Measurements from ENCODE around the gene CTSA.

Gene CTSA

DNA sequence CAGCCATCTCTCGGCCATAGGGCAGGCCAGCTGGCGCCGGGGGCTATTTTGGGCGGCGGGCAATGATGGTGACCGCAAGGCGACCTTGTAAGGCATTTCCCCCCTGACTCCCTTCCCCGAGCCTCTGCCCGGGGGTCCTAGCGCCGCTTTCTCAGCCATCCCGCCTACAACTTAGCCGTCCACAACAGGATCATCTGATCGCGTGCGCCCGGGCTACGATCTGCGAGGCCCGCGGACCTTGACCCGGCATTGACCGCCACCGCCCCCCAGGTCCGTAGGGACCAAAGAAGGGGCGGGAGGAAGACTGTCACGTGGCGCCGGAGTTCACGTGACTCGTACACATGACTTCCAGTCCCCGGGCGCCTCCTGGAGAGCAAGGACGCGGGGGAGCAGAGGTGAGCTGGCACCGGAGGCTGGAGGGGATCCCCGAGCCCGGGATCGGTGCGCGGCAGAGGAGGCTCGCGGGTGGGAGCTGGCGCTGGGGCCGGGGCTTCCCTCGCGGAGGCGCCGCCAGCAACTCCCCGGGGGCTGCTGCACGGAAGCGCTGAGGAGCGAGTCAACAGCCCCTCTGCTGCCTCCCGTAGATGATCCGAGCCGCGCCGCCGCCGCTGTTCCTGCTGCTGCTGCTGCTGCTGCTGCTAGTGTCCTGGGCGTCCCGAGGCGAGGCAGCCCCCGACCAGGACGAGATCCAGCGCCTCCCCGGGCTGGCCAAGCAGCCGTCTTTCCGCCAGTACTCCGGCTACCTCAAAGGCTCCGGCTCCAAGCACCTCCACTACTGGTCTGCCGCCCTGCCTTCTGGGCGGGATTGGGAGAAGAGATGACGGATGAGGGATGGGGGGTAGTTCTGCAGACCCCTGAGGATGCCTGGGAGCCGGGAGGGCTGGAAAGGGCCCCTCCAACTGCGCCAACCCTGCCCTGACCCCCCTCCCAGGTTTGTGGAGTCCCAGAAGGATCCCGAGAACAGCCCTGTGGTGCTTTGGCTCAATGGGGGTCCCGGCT lies at the start of gene CTSA, which contains the start of gene NEURL2:
Gene CTSA, plus strand, starts transcription at position 351 of the 999 bp plus-strand sequence. Its CDS starts 234 bp downstream, at position 585.
Gene NEURL2, minus strand, starts transcription at position 224 of the 999 bp plus-strand sequence. Its CDS starts 217 bp downstream, at position 7.
- DNase-seq (ENCODE audit: low read depth), result peak; percentile 72

DNA sequence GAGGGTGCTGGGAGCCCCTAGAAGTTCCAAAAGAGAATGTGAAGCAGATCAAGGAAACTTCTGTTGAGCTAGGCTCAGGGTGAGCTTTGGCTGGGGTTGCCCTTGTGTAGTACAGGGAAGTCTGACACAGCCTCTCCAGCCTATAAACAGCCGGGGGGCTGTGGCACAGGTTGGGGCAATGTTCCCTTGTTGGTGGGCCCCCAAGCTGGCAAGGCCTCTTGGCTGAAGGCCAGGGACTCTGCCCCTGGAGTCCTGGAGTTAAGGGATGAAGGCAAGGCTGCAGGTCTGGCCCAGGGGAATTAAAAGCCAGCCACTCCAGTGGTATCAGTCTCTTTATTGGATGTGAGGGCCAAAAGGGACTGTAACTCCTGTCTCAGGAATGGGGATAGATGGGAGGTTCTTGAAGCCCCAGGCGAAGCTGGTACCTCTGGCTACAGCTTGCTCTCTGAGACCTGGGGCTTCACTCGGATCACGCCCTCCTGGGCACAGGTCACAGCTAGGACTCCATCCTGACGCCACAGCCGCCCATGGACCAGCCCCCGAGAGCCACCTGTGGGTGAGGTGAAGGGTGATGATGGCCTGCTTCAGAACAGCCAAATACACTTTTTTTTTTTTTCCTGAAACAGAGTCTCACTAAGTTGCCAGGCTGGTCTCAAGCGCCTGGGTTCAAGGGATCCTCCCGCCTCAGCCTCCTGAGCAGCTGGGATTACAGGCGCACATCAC lies 49.6 kb upstream of the CTSA start:
- DNase-seq (ENCODE audit: low read depth), result no peak

DNA sequence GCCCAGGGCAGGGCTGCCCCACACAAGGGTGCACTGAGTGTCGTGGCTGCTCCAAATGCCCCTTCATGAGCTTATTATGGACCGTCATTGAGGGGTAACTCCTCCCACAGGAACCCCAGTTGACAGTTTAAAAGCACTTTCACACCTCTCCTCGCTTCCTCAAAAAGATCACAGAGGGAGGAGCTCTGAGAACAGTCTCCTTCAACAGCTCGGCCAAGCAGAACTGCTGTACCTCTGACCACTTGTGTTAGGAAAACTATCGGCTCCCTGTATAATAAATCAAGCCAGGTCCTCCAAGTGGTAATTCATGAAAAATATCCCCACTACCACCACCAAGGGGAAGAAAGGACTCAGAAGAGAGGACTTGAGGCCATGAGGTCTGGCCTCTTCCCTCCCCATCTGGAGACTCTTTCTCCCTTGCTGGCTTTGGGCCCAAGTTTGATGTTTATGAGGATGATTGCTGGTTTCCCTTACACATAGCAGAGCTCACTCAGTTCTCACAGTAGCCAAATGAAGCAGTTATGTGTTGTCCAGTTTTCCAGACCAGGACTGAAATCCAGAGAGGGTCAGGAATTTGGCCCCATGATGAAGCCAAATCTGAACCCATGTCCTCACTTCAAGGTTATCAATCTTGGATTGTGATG lies 48.8 kb upstream of the CTSA start:
- DNase-seq (ENCODE audit: low read depth), result no peak

DNA sequence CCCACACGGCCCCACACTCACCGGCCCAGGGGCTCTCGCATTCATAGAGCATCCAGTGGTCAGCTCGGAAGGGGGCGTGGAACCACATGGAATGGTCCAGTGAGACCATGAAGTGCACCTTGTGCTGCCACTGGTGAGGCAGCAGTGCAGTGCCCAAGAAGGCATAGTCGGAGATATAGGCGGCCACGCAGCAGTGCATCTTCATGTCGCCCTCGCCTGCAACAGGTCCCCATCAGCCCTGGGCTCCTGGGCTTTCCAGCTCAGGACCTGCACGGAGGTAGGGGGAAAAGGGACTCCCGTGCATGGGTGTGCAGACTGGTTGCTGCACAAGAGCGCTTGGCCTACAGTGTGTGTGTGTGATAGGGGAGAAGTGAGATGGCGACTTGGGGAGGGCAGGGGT lies 47.6 kb upstream of the CTSA start:
- DNase-seq (ENCODE audit: low read depth), result no peak

DNA sequence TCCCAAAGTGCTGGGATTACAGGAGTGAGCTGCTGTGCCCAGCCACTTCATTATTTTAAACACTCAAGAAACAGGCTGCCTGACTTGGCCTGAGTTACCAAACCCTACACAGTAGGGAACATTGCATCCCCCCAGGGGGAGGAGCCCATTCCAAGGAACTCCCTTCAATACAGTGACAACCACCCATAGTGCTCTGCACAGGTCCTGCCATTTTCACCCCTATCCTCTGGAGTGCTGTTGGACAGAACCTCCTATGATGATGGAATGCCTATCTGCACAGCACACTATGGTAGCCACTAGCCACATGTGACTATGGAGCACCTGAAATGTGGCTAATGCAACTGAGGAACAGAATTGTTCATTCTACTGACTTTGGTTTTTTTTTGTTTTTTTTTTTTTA lies 45.7 kb upstream of the CTSA start:
- no peak for DNase-seq (ENCODE audit: low read depth)

DNA sequence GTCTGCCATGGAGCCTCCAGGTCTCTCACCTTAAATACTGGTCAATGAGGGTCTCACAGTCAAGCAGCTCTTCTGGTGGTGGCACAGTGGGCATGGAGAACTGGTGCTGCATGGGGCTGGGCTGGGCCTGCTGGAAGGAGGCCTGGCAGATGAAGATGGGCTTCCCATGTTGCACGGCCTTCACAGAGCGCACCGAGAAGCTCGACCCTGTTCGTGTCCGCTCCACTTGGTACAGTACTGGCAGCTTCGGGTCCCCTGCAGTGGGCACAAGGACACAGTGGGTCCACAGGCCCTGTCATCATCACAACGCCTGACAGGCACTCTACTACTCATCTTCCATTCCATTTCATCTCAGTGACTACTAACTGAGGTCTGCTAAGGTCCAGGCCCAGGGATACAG lies 42.7 kb upstream of the CTSA start:
- no peak for DNase-seq (ENCODE audit: low read depth)

DNA sequence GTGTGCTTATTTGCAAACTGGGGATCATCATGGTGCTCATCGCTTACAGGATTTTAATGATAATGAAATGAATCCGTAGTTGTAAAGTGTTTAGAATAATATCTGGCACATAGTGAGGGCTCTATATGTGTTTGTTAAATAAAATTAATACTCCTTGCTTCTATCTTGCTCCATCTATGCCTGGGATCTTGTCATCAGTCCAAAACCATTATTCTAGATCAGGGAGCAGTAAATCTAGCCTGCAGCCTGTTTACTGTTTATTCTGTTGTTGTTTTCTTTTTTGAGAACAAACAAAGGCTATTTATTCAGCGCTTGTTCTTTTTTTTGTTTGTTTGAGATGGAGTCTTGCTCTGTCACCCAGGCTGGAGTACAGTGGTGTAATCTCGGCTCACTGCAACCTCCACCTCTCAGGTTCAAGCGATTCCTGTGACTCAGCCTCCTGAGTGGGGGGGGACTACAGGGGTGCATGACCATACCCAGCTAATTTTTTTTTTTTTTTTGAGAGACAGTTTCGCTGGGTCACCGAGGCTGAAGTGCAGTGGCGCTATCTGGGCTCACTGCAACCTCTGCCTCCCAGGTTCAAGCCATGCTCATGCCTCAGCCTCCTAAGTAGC lies 42.1 kb upstream of the CTSA start:
- DNase-seq (ENCODE audit: low read depth), result no peak

DNA sequence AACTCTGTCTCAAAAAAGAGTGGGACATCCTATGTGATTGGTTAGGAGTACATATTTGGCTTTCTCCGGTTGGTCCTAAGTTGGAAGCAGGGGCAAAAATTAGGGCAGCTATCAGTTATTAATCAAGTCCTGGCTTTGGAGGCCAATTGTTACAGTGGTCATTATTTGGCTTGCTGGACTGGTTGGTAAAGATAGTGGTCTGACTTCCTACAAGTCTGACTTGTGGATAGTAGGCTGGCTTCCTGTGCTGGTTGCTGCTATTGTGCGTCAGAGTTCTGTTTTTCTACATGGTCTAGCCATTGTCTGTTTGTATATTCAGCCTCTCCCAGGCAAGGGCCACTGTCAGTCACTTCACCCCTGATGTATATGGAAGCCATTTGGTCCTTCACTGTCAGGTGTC lies 40.9 kb upstream of the CTSA start:
- no peak for DNase-seq (ENCODE audit: low read depth)

DNA sequence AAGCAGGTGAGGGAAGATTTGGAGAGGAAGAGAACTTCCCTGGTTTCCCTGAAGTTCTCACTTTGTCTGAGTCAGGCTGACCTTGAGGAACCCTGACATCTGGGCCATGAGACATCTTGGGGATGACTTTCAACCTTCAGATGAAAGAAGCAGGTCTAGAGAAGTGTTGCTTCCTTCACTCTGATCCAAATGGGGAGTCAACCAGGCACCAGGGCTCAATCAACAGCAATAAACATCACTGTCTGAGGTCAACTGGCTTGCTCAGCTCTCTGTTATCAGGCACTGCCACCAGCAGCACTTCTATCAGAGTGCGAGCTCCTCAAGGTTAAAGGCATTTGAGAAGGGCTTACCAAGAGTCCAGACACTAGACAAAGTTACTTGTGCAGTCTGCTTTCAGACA lies 40.2 kb upstream of the CTSA start:
- DNase-seq (ENCODE audit: low read depth), result no peak

DNA sequence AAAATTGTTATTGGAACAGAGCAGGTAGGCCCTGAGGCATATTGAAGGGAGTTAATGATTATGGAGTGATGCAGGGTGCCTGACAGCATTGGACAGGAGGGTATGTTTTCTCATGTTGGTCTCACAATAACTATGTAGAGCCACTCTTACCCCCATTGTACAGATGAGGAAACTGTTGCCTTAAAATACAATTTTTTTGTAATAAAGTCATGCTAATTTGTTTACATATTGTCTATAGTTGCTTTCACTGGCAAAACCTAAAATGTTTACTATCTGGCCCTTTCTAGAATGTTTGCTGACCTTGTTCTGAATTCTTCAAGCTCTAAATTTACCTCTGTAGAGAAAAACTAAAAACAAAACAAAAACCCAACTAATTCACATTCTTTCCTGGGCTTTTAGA lies 39.6 kb upstream of the CTSA start:
- DNase-seq (ENCODE audit: low read depth), result no peak

DNA sequence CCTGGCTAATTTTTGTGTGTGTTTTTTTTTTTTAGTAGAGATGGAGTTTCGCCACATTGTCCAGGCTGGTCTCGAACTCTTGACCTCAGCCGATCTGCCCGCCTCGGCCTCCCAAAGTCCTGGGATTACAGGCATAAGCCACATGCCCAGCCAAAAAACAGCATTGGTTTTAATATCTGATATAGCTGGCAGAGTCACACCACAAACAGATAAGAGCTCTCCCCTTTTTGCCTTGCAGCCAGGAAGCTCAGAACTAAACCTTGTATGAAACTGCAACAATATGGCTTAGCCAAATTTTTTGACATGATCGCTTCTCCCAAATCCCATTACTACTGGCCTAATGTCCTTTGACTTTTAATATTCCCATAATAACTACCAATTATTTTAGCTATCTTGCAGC lies 38.8 kb upstream of the CTSA start:
- DNase-seq (ENCODE audit: low read depth), result no peak

DNA sequence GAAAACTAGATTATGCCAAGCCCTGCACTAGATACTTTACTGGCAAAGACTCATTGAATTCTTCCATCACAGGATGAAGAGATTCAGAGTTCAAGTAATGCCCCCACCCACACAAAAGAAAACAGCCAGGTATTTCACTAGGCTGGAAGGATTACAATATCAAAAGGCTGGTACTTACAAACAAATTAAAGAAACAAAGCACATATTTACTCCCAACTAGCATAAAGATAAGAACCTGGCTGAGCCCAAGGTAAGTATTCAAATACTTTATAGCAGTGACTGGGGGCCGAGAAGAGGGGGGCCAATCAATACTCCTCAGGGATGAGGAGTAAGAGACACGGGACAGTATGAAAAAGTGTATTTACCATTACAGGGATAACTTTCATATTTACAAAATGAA lies 37.7 kb upstream of the CTSA start:
- no peak for DNase-seq (ENCODE audit: low read depth)

DNA sequence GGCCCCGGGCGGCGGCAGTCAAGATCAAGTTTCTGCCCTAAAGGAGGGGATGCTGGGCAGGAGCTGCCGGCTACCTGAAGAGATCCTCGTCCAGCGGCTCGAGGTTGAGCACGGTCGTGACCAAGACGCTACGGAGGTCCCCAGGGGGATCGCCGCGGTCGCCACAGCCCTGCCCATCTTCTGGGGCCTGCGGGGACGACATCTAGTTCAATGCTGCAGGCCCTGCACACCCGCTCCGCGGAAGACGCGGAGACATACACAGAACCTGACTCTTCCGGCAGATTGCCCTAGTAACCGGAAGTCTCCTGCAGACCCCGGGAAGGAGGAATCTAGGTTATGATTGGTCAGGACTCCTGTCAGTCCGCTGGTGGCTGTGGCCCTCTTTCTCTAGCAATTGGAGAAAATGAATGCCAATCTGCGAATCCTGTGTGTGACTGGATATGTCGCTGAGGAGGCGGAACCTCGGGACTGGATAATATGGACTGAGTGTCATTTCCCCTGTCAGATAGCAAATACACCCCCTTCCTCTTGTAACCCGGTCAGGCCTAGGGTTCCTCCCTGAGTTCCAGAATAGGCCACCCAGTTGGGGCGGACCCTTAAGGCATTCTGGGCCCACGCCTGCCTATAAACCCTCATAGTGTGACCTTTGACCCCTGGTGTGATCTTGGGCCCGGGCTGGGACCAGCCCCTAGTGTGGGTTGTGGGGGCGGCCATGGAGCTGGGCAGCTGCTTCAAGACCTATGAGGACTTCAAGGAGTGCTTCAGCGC lies 33.8 kb upstream of the CTSA start, which contains the start of the genes ACOT8 and ZSWIM3:
Gene ACOT8, minus strand, starts transcription at position 279 of the 768 bp plus-strand sequence. Its CDS starts 77 bp downstream, at position 202.
Gene ZSWIM3, plus strand, starts transcription at position 501 of the 768 bp plus-strand sequence. Its CDS starts 212 bp downstream, at position 713.
- DNase-seq (ENCODE audit: low read depth), result peak; percentile 52

DNA sequence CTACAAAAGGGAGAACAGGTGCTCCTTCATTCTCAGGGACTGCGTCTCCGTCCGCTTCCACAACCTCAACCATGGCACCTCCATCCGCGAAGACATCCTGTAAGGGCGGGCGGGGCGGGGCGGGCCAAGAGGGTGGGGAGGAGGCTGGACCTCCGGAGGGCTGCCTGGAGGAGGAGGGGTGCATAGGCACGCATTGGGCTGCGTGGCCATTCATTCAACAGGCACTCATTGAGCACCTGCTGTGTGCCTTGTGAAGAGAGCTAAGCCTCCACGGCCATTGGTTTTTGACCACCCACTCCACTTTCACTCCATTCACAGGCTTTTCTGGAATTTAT lies 33.3 kb upstream of the CTSA start:
- DNase-seq (ENCODE audit: low read depth), result no peak

DNA sequence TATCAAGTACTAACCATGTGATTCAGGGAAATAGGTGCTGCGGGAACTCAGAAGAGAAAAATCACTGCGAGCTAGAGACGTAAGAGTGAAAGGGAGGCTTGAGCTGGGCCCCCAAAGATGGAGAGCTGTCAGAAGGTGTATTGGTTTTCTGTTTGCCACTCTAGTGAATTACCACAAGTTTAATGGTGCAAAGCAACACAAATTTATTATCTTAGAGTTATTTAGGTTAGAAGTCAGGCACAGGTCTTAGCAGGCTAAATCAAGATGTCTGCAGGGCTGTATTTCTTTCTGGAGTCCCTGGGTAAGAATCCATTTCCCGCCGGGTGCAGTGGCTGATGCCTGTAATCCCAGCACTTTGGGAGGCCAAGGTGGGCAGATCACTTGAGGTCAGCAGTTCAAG lies 31.2 kb upstream of the CTSA start:
- no peak for DNase-seq (ENCODE audit: low read depth)

DNA sequence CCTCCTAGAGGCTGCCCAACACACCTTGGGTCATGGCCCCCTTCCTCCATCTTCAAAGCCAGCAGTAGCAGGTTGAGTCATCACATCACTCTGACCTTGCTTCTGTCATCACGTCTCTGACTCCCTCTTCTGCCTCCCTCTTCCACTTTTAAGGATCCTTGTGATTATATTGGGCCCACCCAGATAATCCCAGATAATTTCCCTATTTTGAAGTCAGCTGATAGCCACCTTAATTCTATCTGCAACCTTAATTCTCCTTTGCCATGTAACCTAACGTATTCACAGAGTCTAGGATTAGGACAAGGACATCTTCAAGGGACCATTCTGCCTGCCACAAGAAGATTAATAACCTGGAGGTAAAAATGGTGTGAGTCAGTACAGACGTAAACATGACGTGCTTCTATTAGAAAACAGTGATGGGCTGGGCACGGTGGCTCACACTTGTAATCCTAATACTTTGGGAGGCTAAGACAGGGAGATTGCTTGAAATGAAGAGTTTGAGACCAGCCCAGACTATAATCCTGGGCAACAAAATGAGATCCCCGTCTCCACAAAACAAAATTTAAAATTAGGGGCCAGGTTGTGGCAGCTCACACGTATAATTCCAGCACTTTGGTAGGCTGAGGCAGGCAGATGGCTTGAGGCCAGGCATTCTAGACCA lies 30.4 kb upstream of the CTSA start:
- no peak for DNase-seq (ENCODE audit: low read depth)

DNA sequence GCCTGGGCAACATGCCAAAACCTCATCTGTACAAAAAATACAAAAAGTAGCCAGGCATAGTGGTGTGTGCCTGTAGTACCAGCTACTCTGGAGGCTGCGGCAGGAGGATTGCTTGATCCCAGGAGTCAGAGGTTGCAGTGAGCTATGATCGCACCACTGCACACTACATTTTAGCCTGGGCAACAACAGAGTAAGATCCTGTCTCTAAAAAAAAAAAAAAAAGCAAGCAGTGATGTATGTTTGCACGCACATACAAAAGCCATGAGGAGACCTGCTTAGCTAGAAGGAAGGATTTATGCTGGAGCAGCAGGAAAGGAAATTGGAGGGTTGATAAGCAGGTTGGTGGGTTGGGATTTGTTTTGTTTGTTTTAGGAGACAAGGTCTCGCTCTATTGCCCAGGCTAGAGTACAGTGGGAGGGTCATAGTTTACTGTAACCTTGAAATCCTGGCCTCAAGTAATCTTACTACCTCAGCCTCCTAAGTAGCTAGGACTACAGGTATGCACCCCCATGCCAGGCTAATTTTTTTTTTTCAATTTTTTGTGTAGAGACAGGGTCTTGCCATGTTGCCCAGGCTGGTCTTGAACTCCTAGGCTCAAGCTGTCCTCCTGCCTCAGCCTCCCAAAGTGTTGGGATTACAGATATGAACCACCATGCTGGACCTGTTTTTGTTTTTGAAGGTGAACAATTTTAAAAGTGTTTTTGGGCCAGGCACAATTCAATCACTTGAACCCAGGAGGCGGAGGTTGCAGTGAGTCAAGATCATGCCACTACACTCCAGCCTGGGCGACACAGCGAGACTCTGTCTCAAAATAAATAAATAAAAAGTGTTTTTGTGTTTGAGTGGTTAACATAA lies 29.7 kb upstream of the CTSA start:
- no peak for DNase-seq (ENCODE audit: low read depth)

DNA sequence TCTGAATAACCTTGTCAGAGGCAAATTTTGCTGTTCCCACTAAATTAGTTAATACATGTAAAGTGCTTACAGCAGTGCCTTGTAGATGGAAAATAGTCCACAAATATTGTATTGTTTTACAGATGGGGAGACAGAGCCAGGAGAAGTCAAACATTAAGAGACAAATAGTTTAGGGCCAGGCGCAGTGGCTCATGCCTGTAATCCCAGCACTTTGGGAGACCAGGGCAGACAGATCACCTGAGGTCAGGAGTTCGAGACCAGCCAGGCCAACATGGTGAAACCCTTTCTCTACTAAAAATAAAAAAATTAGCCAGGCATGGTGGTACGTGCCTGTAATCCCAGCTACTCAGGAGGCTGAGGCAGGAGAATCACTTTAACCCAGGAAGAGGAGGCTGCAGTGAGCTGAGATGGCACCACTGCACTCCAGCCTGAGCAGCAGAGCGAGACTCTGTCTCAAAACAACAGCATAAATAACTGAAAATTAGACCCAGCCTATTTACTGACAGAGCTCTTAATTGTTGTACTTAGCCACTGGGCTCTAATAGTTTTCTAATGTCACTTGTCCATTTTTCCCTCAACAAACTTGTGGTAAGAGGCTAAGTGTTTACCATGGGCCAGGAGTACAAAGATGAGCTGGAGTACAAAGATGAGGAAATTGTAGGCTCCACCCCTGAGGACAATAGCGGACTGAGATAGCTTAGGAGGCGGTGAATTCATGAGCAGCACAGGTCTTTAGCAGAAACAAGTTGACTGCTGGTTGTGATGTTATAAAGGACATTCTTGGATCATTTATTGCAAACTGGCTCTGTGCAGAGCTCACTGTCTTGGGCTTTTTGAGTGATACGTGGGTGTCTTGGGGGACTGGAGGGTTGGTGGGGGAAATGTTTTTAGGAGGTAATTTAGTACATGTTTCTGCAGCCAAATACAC lies 27.3 kb upstream of the CTSA start:
- DNase-seq (ENCODE audit: low read depth), result no peak

DNA sequence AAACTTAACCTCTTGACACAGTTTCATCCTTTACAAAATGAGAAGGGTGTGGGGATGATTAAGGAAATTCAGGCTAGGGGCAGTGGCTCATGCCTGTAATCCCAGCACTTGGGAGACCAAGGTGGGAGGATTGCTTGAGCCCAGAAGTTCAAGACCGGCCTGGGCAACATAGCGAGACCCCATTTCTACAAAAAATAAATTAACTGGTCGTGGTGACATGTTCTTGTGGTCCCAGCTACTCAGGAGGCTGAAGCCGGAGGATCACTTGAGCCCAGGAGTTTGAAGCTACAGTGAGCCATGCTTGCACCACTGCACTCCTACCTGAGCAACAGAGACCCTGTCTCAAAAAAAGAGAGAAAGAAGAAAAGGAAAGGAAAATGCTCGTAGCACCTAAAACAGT lies 24.7 kb upstream of the CTSA start:
- DNase-seq (ENCODE audit: low read depth), result no peak
